NCI-H1417 treated with DMSO at 0.1 percent for 48 hours (cell line): ENCODE measurements around the gene MUCL1.

ENCODE experiments used
- DNase-seq: peaks from one replicate; lab custom pipeline; 2025; lab: John Stamatoyannopoulos, UW

Gene MUCL1

DNA sequence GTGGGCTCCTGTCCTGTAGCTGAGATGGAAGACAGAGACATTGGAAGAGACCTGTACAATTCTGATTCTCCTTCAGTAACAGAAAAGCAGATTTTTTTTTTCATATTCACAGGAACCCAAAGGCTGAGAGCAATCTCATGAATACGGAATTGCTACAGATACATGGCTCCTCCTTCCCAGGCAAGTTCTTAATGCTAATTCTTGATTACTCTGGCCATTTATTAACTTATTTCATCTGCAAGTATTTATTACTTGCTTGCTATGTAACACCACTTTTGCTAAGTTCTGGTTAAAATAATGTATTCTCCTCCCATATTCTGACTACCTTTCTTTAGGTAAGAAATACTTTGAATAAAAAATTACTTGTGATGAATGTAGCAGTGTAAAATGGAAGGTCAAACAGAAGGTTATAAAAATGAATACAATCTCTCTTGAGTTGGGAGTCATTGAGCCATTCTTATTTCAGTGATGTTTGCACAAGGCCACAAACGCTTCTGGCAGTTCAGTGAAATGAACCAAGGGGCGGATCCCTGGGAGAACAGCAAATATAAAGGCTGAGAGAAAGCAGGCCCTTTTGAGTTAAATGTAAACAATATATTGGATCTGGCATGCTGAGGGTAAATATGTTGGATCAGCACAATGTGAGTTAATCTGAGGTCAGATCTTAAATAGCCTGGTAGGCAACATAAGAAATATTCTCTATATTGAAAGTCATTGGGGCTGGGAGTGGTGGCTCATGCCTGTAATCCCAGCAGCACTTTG is 37.6 kb downstream of the MUCL1 start:
- peak; percentile 96 for DNase-seq
